HEK293 (cell line): ENCODE measurements around the gene RINL.

Experiments used
- CTCF ChIA-PET: fragments of 350-600 bp; formaldehyde crosslinking; extraction: SDS; loops from one replicate; lab custom pipeline; 2021; ENCODE audit warnings: antibody characterized with exemption; lab: Yijun Ruan, JAX
- POLR2A ChIA-PET: fragments of 300-600 bp; formaldehyde crosslinking; extraction: SDS; loops from one replicate; lab custom pipeline; 2020; ENCODE audit warnings: antibody characterized with exemption, inconsistent platforms; lab: Yijun Ruan, JAX
- H3K27ac ChIP-seq: fragments of 200-500 bp; sonication (Bioruptor generic); 2 replicates; pipeline ENCODE4 v1.5.1; 2014; ENCODE audit warnings: low read depth, low read length, control low read depth, inconsistent platforms; ENCODE audit errors: extremely low read depth
- H3K36me3 ChIP-seq, 2 experiments: fragments of 200-500 bp in 1 of 2; sonication (Bioruptor generic) in 1 of 2; 1 replicate in 1 of 2; 2 replicates in 1 of 2; pipeline ENCODE4 v1.5.1; 2014 to 2017; ENCODE audit warnings: inconsistent platforms in 2 of 2, low read length in 2 of 2; ENCODE audit not compliant: control insufficient read depth in 2 of 2, insufficient read depth in 1 of 2
- H3K4me1 ChIP-seq: fragments of 200-500 bp; sonication (Bioruptor generic); 2 replicates; pipeline ENCODE4 v1.5.1; 2014; ENCODE audit warnings: mild to moderate bottlenecking, low read length, inconsistent platforms; ENCODE audit not compliant: control insufficient read depth, insufficient read depth
- H3K4me3 ChIP-seq: 2 replicates; pipeline ENCODE4 v1.5.1; 2011; ENCODE audit warnings: low read depth, mild to moderate bottlenecking, control low read depth, low read length, moderate library complexity
- H3K9me3 ChIP-seq: fragments of 200-500 bp; sonication (Bioruptor generic); 2 replicates; pipeline ENCODE4 v1.5.1; 2014; ENCODE audit warnings: low read depth, low read length, inconsistent platforms; ENCODE audit not compliant: control insufficient read depth, insufficient read depth
- EGR2 ChIP-seq: fragments of 450-650 bp; formaldehyde crosslinking; IDR thresholded peaks from 2 replicates; pipeline ENCODE4 v1.5.1; 2016; ENCODE audit warnings: low read depth, missing biosample characterization, missing genetic modification characterization
- FEZF1 ChIP-seq: fragments of 450-650 bp; formaldehyde crosslinking; IDR thresholded peaks from 2 replicates; pipeline ENCODE4 v1.5.1; 2016; ENCODE audit warnings: missing biosample characterization, missing genetic modification characterization
- HIC1 ChIP-seq: fragments of 450-650 bp; formaldehyde crosslinking; IDR thresholded peaks from 2 replicates; pipeline ENCODE4 v1.5.1; 2016; ENCODE audit warnings: missing biosample characterization, missing genetic modification characterization
- INSM2 ChIP-seq: fragments of 450-650 bp; formaldehyde crosslinking; IDR thresholded peaks from 2 replicates; pipeline ENCODE4 v1.5.1; 2016; ENCODE audit warnings: missing biosample characterization, missing genetic modification characterization
- KLF1 ChIP-seq: fragments of 450-650 bp; formaldehyde crosslinking; IDR thresholded peaks from 2 replicates; pipeline ENCODE4 v1.5.1; 2016; ENCODE audit warnings: missing biosample characterization, missing genetic modification characterization
- SCRT2 ChIP-seq: fragments of 450-650 bp; formaldehyde crosslinking; IDR thresholded peaks from 2 replicates; pipeline ENCODE4 v1.5.1; 2016; ENCODE audit warnings: missing biosample characterization, missing genetic modification characterization
- YY1 ChIP-seq: fragments of 450-650 bp; formaldehyde crosslinking; IDR thresholded peaks from 2 replicates; pipeline ENCODE4 v1.5.1; 2018; ENCODE audit warnings: missing biosample characterization, missing genetic modification characterization
- YY2 ChIP-seq: fragments of 450-650 bp; formaldehyde crosslinking; IDR thresholded peaks from 2 replicates; pipeline ENCODE4 v1.5.1; 2016; ENCODE audit warnings: missing biosample characterization, missing genetic modification characterization
- ZFP3 ChIP-seq: fragments of 450-650 bp; formaldehyde crosslinking; IDR thresholded peaks from 2 replicates; pipeline ENCODE4 v1.5.1; 2016; ENCODE audit warnings: low read depth, missing biosample characterization, missing genetic modification characterization
- ZNF155 ChIP-seq: fragments of 450-650 bp; formaldehyde crosslinking; IDR thresholded peaks from 2 replicates; pipeline ENCODE4 v1.5.1; 2016; ENCODE audit warnings: missing biosample characterization, missing genetic modification characterization
- ZNF157 ChIP-seq: fragments of 450-650 bp; formaldehyde crosslinking; IDR thresholded peaks from 2 replicates; pipeline ENCODE4 v1.5.1; 2016; ENCODE audit warnings: missing biosample characterization, missing genetic modification characterization
- ZNF184 ChIP-seq: fragments of 450-650 bp; IDR thresholded peaks from 2 replicates; pipeline ENCODE4 v1.5.1; 2018; ENCODE audit warnings: missing biosample characterization, mild to moderate bottlenecking, missing genetic modification characterization
- ZNF211 ChIP-seq: fragments of 450-650 bp; formaldehyde crosslinking; IDR thresholded peaks from 2 replicates; pipeline ENCODE4 v1.5.1; 2016; ENCODE audit warnings: low read depth, missing biosample characterization, missing genetic modification characterization
- ZNF311 ChIP-seq: fragments of 450-650 bp; formaldehyde crosslinking; IDR thresholded peaks from 2 replicates; pipeline ENCODE4 v1.5.1; 2017; ENCODE audit warnings: missing biosample characterization, missing genetic modification characterization, borderline replicate concordance
- ZNF354C ChIP-seq: fragments of 450-650 bp; formaldehyde crosslinking; IDR thresholded peaks from 2 replicates; pipeline ENCODE4 v1.5.1; 2016; ENCODE audit warnings: missing biosample characterization, missing genetic modification characterization, low read depth, borderline replicate concordance
- ZNF513 ChIP-seq: fragments of 450-650 bp; IDR thresholded peaks from 2 replicates; pipeline ENCODE4 v1.5.1; 2018; ENCODE audit warnings: missing biosample characterization, missing genetic modification characterization
- ZNF530 ChIP-seq: fragments of 450-650 bp; formaldehyde crosslinking; IDR thresholded peaks from 2 replicates; pipeline ENCODE4 v1.5.1; 2016; ENCODE audit warnings: low read depth, missing biosample characterization, missing genetic modification characterization
- ZNF544 ChIP-seq: fragments of 450-650 bp; formaldehyde crosslinking; IDR thresholded peaks from 2 replicates; pipeline ENCODE4 v1.5.0; 2017; ENCODE audit warnings: missing biosample characterization, missing genetic modification characterization
- ZNF626 ChIP-seq: fragments of 450-650 bp; sonication (Bioruptor Pico); formaldehyde crosslinking; IDR thresholded peaks from 2 replicates; pipeline ENCODE4 v1.5.1; 2018; ENCODE audit warnings: missing biosample characterization, missing genetic modification characterization, inconsistent platforms
- ZNF654 ChIP-seq: fragments of 450-650 bp; formaldehyde crosslinking; IDR thresholded peaks from 2 replicates; pipeline ENCODE4 v1.5.1; 2016; ENCODE audit warnings: low read depth, missing biosample characterization, missing genetic modification characterization
- ZNF776 ChIP-seq: fragments of 450-650 bp; formaldehyde crosslinking; IDR thresholded peaks from 2 replicates; pipeline ENCODE4 v1.5.0; 2017; ENCODE audit warnings: missing biosample characterization, missing genetic modification characterization, borderline replicate concordance
- ZNF791 ChIP-seq: fragments of 450-650 bp; formaldehyde crosslinking; IDR thresholded peaks from 2 replicates; pipeline ENCODE4 v1.5.1; 2016; ENCODE audit warnings: missing biosample characterization, missing genetic modification characterization
- TF ChIP-seq, protein P1 (sequence below): fragments of 450-650 bp; formaldehyde crosslinking; IDR thresholded peaks from 2 replicates; pipeline ENCODE4 v1.5.1; 2016; ENCODE audit warnings: missing biosample characterization, missing genetic modification characterization, low read depth
- TF ChIP-seq, protein P2 (sequence below): fragments of 450-650 bp; formaldehyde crosslinking; IDR thresholded peaks from 2 replicates; pipeline ENCODE4; 2016; ENCODE audit warnings: missing biosample characterization, missing genetic modification characterization
- TF ChIP-seq, protein P3 (sequence below): fragments of 450-650 bp; formaldehyde crosslinking; IDR thresholded peaks from 2 replicates; pipeline ENCODE4 v1.5.1; 2016; ENCODE audit warnings: missing biosample characterization, missing genetic modification characterization

RINL gene

DNA sequence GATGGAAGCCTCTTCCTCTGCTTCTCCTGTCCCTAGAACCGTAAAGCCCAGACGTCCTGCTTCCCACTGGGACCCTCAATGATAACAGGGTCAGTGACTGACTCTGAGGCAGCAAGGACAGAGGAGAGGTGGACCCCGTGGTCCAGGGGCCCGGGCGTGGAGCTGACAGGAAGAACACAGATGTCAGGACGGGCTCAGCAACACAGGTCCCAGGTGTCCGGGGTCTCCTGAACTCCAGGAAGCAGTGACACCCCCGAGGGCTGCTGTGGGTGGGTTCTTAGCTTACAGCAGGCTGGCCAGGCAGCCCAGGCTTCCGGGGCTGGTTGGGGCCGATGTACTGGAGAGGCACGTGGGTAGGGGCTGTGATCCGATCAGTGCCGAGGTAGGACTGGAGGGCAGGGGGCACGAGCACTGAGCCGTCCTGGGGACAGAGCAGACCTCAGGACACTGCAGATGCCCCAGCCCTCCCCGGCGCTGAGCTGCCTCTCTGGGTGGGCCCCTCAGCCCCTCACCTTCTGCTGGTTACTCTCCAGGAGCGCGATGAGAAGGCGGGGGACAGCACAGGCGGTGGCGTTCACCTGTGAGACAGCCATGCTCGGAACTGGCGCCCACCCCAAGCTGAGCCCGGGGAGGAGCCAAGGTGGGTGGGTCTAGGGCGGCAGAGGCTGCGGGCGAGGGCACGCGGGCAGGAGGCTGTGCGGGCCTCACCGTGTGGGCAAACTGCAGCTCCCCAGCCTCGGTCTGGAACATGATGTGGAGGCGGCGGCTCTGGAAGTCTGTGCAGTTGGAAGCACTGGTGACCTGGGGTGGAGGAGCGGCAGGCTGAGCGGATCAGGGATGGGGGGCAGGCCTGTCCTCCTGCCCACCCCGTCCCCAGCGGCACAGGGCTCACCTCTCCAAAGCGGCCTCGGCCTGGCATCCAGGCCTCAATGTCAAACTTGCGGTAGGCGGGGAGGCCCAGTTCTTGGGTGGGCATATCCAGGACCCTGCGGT is 37.5 kb upstream of the RINL start (continued):
- TF ChIP-seq YY2, result no peak
- no peak for TF ChIP-seq ZNF311 (tag by site-specific recombination)
- TF ChIP-seq ZNF513, result no peak
- TF ChIP-seq ZNF354C (tag by site-specific recombination), result no peak
- TF ChIP-seq, protein P1, sequence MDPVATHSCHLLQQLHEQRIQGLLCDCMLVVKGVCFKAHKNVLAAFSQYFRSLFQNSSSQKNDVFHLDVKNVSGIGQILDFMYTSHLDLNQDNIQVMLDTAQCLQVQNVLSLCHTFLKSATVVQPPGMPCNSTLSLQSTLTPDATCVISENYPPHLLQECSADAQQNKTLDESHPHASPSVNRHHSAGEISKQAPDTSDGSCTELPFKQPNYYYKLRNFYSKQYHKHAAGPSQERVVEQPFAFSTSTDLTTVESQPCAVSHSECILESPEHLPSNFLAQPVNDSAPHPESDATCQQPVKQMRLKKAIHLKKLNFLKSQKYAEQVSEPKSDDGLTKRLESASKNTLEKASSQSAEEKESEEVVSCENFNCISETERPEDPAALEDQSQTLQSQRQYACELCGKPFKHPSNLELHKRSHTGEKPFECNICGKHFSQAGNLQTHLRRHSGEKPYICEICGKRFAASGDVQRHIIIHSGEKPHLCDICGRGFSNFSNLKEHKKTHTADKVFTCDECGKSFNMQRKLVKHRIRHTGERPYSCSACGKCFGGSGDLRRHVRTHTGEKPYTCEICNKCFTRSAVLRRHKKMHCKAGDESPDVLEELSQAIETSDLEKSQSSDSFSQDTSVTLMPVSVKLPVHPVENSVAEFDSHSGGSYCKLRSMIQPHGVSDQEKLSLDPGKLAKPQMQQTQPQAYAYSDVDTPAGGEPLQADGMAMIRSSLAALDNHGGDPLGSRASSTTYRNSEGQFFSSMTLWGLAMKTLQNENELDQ (tag by site-specific recombination), result no peak
- TF ChIP-seq FEZF1 (tag by site-specific recombination), result no peak
- peak; percentile 45 for TF ChIP-seq HIC1 (tag by site-specific recombination)
- TF ChIP-seq ZNF791 (tag by site-specific recombination), result no peak
- no peak for TF ChIP-seq ZNF157 (tag by site-specific recombination)
- no peak for TF ChIP-seq ZNF654 (tag by site-specific recombination)
- no peak for TF ChIP-seq ZFP3 (tag by site-specific recombination)
- TF ChIP-seq ZNF544 (tag by site-specific recombination), result no peak

- Histone ChIP-seq H3K4me3 (no peak overlapping the region), H3K36me3 (peaks cover 1 to 15% of the 10 kb centered on the region in 2 experiments; a peak in 2 of 3 replicates), H3K9me3 (no peaks in the 10 kb centered on the region), H3K27ac (no peak overlapping the region), H3K4me1 (no peaks in the 10 kb centered on the region)
- ChIA-PET CTCF (interaction anchor here (0.6 to 3.3 kb wide), 4 partner anchors 14 to 48 kb away, joined by 3 to 31 read pairs (median 7); partner anchors contain the start of genes MRPS12, NFKBIB and SARS2), POLR2A (interaction anchor here (0.7 to 2.3 kb wide), 8 partner anchors 12 to 267 kb away, joined by 3 to 9 read pairs (median 4); partner anchors contain the start of genes ECH1 and NFKBIB)
- no peak for TF ChIP-seq ZNF530 (tag by site-specific recombination)
- no peak for TF ChIP-seq ZNF544 (tag by site-specific recombination)
- no peak for TF ChIP-seq YY1
- TF ChIP-seq, protein P2, sequence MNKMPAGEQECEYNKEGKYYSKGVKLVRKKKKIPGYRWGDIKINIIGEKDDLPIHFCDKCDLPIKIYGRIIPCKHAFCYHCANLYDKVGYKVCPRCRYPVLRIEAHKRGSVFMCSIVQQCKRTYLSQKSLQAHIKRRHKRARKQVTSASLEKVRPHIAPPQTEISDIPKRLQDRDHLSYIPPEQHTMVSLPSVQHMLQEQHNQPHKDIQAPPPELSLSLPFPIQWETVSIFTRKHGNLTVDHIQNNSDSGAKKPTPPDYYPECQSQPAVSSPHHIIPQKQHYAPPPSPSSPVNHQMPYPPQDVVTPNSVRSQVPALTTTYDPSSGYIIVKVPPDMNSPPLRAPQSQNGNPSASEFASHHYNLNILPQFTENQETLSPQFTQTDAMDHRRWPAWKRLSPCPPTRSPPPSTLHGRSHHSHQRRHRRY (tag by site-specific recombination), result no peak
- TF ChIP-seq ZNF626 (tag by site-specific recombination), result no peak
- no peak for TF ChIP-seq INSM2 (tag by site-specific recombination)
- TF ChIP-seq KLF1 (tag by site-specific recombination), result no peak
- TF ChIP-seq ZNF184, result no peak
- TF ChIP-seq ZNF211 (tag by site-specific recombination), result no peak
- TF ChIP-seq EGR2 (tag by site-specific recombination), result no peak
- no peak for TF ChIP-seq ZNF791 (tag by site-specific recombination)
- no peak for TF ChIP-seq FEZF1 (tag by site-specific recombination)
- no peak for TF ChIP-seq ZNF155 (tag by site-specific recombination)
- TF ChIP-seq, protein P3, sequence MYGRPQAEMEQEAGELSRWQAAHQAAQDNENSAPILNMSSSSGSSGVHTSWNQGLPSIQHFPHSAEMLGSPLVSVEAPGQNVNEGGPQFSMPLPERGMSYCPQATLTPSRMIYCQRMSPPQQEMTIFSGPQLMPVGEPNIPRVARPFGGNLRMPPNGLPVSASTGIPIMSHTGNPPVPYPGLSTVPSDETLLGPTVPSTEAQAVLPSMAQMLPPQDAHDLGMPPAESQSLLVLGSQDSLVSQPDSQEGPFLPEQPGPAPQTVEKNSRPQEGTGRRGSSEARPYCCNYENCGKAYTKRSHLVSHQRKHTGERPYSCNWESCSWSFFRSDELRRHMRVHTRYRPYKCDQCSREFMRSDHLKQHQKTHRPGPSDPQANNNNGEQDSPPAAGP (tag by site-specific recombination), result no peak
- no peak for TF ChIP-seq ZNF776 (tag by site-specific recombination)
- TF ChIP-seq SCRT2, result no peak
These were observed 35.9 kb upstream of the RINL start for GRCh38 chr19:38913958-38914357.
